Measurements from ENCODE around the gene FLT3. TPM values are rescaled to one million over a fixed set of nuclear protein-coding genes. Genes with fewer than 3 reads are reported as not detected.

FLT3 gene
- total RNA-seq, 2 donors from 2014 or later = 0.09 to 0.12 TPM

GRCh38 chr13:27978301-27978968 is 121.9 kb downstream of the FLT3 start:
- no peak for DNase-seq
- Mint-ChIP-seq H3K27ac (no peak overlapping the region), H3K27me3 (ENCODE audit: low read depth) (peaks cover 90% of the 10 kb centered on the region), H3K36me3 (ENCODE audit: insufficient read depth in 2 of 2) (no peaks in the 10 kb centered on the region), H3K4me1 (ENCODE audit: low read depth) (peaks cover 28% of the 10 kb centered on the region), H3K9me3 (no peaks in the 10 kb centered on the region), H3K4me3 (peak overlapping the region in 1 of 2 donors; percentile 13)
- no peak for ATAC-seq (replicated peaks in 1 of 2)

- ATAC-seq (replicated peaks in 1 of 2) (no peak), DNase-seq (no peak)
- Mint-ChIP-seq H3K36me3 (ENCODE audit: insufficient read depth in 2 of 2) (no peaks in the 10 kb centered on the region), H3K4me1 (ENCODE audit: low read depth) (peaks cover 28% of the 10 kb centered on the region), H3K9me3 (no peaks in the 10 kb centered on the region), H3K27ac (peak overlapping the region; percentile 69), H3K4me3 (peak overlapping the region; percentile 28 to 49), H3K27me3 (ENCODE audit: low read depth) (peaks cover 90% of the 10 kb centered on the region)
Measured at GRCh38 chr13:27977476-27978300, 122.7 kb downstream of the FLT3 start.

DNA sequence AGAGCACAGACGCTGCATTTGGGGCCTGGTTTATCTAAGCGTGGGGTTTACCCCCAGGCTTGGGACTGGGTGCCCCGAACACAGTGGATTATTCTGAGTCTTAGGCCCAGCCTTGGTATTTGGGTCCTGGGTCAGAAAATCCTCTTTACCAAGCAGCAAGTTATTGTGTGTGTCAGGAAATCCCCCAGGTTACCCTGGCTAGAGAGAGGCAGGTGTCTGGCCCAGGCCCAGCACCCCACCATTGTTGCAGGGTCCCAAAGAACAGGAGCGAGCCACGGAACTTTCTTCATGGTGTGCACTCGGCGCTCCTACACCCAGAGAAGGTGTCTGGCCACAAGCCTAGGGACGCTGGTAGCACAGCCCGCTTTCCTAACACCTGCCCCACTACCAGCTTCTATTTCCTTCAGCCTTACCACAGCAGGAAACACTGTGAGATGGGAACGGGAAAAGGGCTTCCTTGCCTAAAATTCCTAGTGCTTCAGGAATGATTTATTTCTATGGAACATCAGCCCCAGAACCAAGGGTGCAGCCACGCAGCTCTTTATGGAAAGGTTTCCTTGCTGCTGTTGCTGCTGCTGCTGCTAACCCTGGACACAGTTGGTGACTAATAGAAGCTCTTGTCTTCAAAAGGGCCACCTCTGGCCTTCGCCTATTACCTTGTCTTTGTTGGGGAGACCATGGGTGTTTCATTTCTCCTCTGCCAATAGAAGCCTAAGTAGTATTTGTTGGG is 123.8 kb downstream of the FLT3 start:
- H3K9me3 Mint-ChIP-seq = no peaks in the 10 kb centered on the region
- DNase-seq (no peak), ATAC-seq (replicated peaks in 1 of 2) (no peak)
- no peak overlapping the region for H3K4me3 Mint-ChIP-seq
- H3K27ac Mint-ChIP-seq = no peak overlapping the region
- H3K27me3 Mint-ChIP-seq (ENCODE audit: low read depth) = peaks cover 87% of the 10 kb centered on the region
- no peaks in the 10 kb centered on the region for H3K36me3 Mint-ChIP-seq (ENCODE audit: insufficient read depth in 2 of 2)
- H3K4me1 Mint-ChIP-seq (ENCODE audit: low read depth) = peaks cover 28% of the 10 kb centered on the region

DNA sequence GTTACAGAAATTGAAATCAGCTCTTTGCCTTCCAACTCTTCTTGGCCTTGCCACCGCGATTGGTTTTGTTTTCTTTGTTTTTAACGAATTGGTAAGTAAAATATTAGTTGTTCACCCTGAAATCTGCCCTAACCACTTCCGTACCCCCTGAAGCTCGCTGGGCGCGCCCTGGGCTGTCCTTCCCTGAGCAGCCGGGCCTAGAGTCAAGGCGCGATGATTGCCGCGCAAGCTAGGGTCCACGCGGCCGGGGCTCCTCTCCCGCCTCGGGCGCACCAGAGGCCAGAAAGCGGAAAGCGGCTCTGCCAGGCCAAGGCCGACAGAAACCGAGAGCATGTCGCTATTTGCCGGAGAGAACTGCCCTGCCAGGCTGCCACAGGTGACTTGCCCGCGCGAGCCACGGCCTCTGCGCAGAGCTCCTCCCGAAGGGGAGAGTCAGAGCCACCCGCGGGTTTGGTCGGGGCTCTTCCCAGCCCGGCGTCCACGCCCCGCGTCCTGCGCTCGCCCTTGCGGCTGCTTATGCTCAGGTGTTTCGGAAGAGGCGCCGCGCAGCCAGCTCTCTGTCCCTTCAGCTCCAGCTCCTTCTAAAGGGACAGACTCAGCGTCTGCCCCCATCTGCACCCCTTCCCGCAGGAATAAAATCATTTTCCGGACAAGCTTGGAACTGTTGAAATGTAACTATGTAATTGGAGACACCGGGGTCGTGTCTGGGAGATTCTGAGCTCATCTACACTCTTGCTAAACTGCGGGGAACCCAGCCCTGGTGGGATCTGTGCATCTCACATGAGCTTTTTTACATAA is 124.6 kb downstream of the FLT3 start:
- no peak for ATAC-seq (replicated peaks in 1 of 2)
- DNase-seq = no peak
- Mint-ChIP-seq H3K9me3 (no peaks in the 10 kb centered on the region), H3K27ac (no peak overlapping the region), H3K27me3 (ENCODE audit: low read depth) (peaks cover 87% of the 10 kb centered on the region), H3K36me3 (ENCODE audit: insufficient read depth in 2 of 2) (no peaks in the 10 kb centered on the region), H3K4me1 (ENCODE audit: low read depth) (peaks cover 30% of the 10 kb centered on the region), H3K4me3 (peak overlapping the region; percentile 52 to 53)

- Mint-ChIP-seq H3K27me3 (ENCODE audit: low read depth) (peaks cover 88% of the 10 kb centered on the region), H3K27ac (no peak overlapping the region), H3K36me3 (ENCODE audit: insufficient read depth in 2 of 2) (no peaks in the 10 kb centered on the region), H3K4me1 (ENCODE audit: low read depth) (peaks cover 32% of the 10 kb centered on the region), H3K9me3 (no peaks in the 10 kb centered on the region), H3K4me3 (no peak overlapping the region)
- DNase-seq (no peak), ATAC-seq (replicated peaks in 1 of 2) (no peak)
Measured at GRCh38 chr13:27973961-27974662, 126.3 kb downstream of the FLT3 start.

DNA sequence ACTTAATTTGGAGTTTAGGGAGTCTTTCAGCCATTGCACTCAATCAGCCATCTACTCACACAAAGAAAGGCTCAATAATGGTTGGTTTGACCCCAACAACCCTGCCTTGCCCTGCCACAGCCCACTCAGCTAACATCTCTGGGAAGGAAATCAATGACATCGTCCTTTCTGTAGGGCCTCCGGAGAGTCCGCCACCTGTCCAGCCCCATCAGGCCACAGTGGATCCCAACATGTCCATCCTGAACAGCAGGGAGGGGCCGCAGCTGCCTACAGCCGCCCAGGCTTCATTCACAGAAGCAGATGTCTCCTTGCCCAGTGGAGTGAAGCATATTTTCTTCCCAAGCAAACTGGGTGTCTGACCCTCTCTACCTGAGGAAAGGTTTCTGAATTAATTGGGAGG is 127.1 kb downstream of the FLT3 start:
- H3K27ac Mint-ChIP-seq = no peak overlapping the region
- H3K9me3 Mint-ChIP-seq = no peaks in the 10 kb centered on the region
- DNase-seq (no peak), ATAC-seq (replicated peaks in 1 of 2) (no peak)
- no peaks in the 10 kb centered on the region for H3K36me3 Mint-ChIP-seq (ENCODE audit: insufficient read depth in 2 of 2)
- H3K4me3 Mint-ChIP-seq = no peak overlapping the region
- peaks cover 83% of the 10 kb centered on the region for H3K27me3 Mint-ChIP-seq (ENCODE audit: low read depth)
- peaks cover 33% of the 10 kb centered on the region for H3K4me1 Mint-ChIP-seq (ENCODE audit: low read depth)

- no peaks in the 10 kb centered on the region for H3K9me3 Mint-ChIP-seq
- peaks cover 0 to 3% of the 10 kb centered on the region in 2 donors for H3K36me3 Mint-ChIP-seq (ENCODE audit: insufficient read depth in 2 of 2)
- H3K27me3 Mint-ChIP-seq (ENCODE audit: low read depth) = peaks cover 87% of the 10 kb centered on the region
- DNase-seq (no peak), ATAC-seq (replicated peaks in 1 of 2) (no peak)
- no peak overlapping the region for H3K27ac Mint-ChIP-seq
- no peak overlapping the region for H3K4me3 Mint-ChIP-seq
- H3K4me1 Mint-ChIP-seq (ENCODE audit: low read depth) = peaks cover 37% of the 10 kb centered on the region
Measured at GRCh38 chr13:27972478-27972820, 127.9 kb downstream of the FLT3 start.

GRCh38 chr13:27971776-27972477 is 128.4 kb downstream of the FLT3 start:
- no peak overlapping the region for H3K4me3 Mint-ChIP-seq
- H3K27me3 Mint-ChIP-seq (ENCODE audit: low read depth) = peaks cover 87% of the 10 kb centered on the region
- peaks cover 41% of the 10 kb centered on the region for H3K4me1 Mint-ChIP-seq (ENCODE audit: low read depth)
- no peak overlapping the region for H3K27ac Mint-ChIP-seq
- DNase-seq (no peak), ATAC-seq (replicated peaks in 1 of 2) (peak in 1 of 2 donors; percentile 18)
- H3K9me3 Mint-ChIP-seq = no peaks in the 10 kb centered on the region
- H3K36me3 Mint-ChIP-seq (ENCODE audit: insufficient read depth in 2 of 2) = peaks cover 0 to 3% of the 10 kb centered on the region in 2 donors

- peaks cover 42% of the 10 kb centered on the region for H3K4me1 Mint-ChIP-seq (ENCODE audit: low read depth)
- no peak overlapping the region for H3K27ac Mint-ChIP-seq
- H3K9me3 Mint-ChIP-seq = no peaks in the 10 kb centered on the region
- H3K4me3 Mint-ChIP-seq = no peak overlapping the region
- peaks cover 86% of the 10 kb centered on the region for H3K27me3 Mint-ChIP-seq (ENCODE audit: low read depth)
- ATAC-seq (replicated peaks in 1 of 2) (no peak), DNase-seq (no peak)
- peaks cover 0 to 3% of the 10 kb centered on the region in 2 donors for H3K36me3 Mint-ChIP-seq (ENCODE audit: insufficient read depth in 2 of 2)
Measured at GRCh38 chr13:27971236-27971645, 129.1 kb downstream of the FLT3 start.

GRCh38 chr13:27970382-27971235 is 129.8 kb downstream of the FLT3 start:
- no peak for ATAC-seq (replicated peaks in 1 of 2)

DNA sequence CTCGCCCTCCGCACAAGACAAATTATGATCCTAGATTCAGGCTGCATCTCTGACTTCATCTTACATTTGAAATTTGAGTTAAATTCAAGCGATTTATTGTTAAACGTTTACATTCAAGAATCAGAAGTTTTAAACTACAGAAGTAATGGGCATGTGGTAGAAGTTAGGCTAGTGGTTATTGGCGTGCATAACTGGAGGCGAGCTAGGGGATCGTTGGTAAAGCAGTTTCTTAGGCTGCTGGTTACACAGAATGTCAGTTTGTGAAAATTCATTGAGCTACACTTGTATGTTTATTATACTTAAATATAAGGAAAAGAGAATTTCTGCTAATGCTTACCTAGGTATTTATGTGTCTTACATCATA is 130.5 kb downstream of the FLT3 start:
- Mint-ChIP-seq H3K27me3 (ENCODE audit: low read depth) (peaks cover 86% of the 10 kb centered on the region), H3K36me3 (ENCODE audit: insufficient read depth in 2 of 2) (peaks cover 0 to 3% of the 10 kb centered on the region in 2 donors), H3K27ac (no peak overlapping the region), H3K9me3 (no peaks in the 10 kb centered on the region), H3K4me3 (no peak overlapping the region), H3K4me1 (ENCODE audit: low read depth) (peaks cover 32% of the 10 kb centered on the region)
- no peak for ATAC-seq (replicated peaks in 1 of 2)
- DNase-seq = no peak

More at GRCh38 chr13:27970382-27971235, 129.8 kb downstream of the FLT3 start:
- Mint-ChIP-seq H3K27ac (peak overlapping the region; percentile 50), H3K27me3 (ENCODE audit: low read depth) (peaks cover 86% of the 10 kb centered on the region), H3K4me3 (peak overlapping the region; percentile 10 to 34), H3K4me1 (ENCODE audit: low read depth) (peaks cover 38% of the 10 kb centered on the region), H3K9me3 (no peaks in the 10 kb centered on the region), H3K36me3 (ENCODE audit: insufficient read depth in 2 of 2) (peaks cover 0 to 3% of the 10 kb centered on the region in 2 donors)
- DNase-seq = no peak

All from activated T-cell treated with anti-CD3 and anti-CD28 coated beads, Interleukin-2, amount 50 U/mL, for 72 hours (primary cell).